PC-9 (cell line): ENCODE data around the gene CARMIL1.

Experiments
- CTCF ChIP-seq: fragments of 200-600 bp; sonication (generic); conservative IDR thresholded peaks from 2 replicates; pipeline ENCODE4 v1.6.1; 2017; ENCODE audit warnings: mixed run types, antibody characterized with exemption, mild to moderate bottlenecking, moderate library complexity
- EZH2 ChIP-seq: fragments of 200-600 bp; sonication (generic); IDR thresholded peaks from 2 replicates; pipeline ENCODE4 v1.8.0; 2017; ENCODE audit warnings: antibody characterized with exemption, low read depth

DNA sequence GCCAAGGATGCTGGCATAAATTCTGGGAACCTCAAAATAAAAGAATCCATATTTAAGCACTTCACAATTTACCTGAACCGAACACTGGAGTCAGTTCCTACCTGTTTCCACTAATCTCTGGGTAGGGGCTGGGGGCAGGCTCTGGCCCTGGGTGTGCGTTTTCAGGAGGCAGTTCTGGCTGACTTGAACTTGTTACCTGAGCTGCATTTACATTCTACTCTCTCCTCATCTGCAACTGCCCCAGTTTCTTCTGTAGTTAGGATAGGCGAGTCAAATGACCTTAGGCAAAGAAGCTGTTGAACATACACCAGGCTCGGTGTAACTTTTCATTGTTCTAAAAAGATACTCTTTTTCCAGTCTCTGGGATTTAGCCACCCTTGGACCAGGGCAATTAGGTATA lies 13.2 kb downstream of the CARMIL1 start:
- TF ChIP-seq EZH2 (no peak), CTCF (no peak)
